Neuron (in vitro differentiated cells): ENCODE measurements around the gene JADE1.

Experiments
- H2AFZ ChIP-seq: one replicate; pipeline ENCODE4 v1.6.1; 2013; ENCODE audit warnings: low read depth, mild to moderate bottlenecking, inconsistent platforms, low read length, moderate library complexity
- H3K27me3 ChIP-seq: one replicate; pipeline ENCODE4 v1.6.1; 2013; ENCODE audit warnings: low read length; ENCODE audit not compliant: insufficient read depth
- H3K36me3 ChIP-seq: one replicate; pipeline ENCODE4 v1.6.1; 2013; ENCODE audit warnings: low read length; ENCODE audit not compliant: insufficient read depth
- H3K4me1 ChIP-seq: one replicate; pipeline ENCODE4 v1.6.1; 2013; ENCODE audit warnings: low read length; ENCODE audit not compliant: insufficient read depth
- H3K4me3 ChIP-seq: 2 replicates; pipeline ENCODE4 v1.5.1; 2013; ENCODE audit warnings: mild to moderate bottlenecking, low read length, moderate library complexity
- H3K9me3 ChIP-seq: one replicate; pipeline ENCODE4 v1.6.1; 2013; ENCODE audit warnings: low read length

Gene JADE1

GRCh38 chr4:128879283-128879682 lies 69.8 kb downstream of the JADE1 start:
- Histone ChIP-seq H3K4me3 (no peak overlapping the region), H3K9me3 (no peaks in the 10 kb centered on the region)

GRCh38 chr4:128879971-128880370 lies 70.5 kb downstream of the JADE1 start:
- H3K4me1 ChIP-seq, result no peaks in the 10 kb centered on the region
- no peaks in the 10 kb centered on the region for H3K36me3 ChIP-seq
- no peak overlapping the region for H3K4me3 ChIP-seq
- H3K9me3 ChIP-seq, result no peaks in the 10 kb centered on the region
- no peak overlapping the region for H2AFZ ChIP-seq
- H3K27me3 ChIP-seq, result no peaks in the 10 kb centered on the region

More at GRCh38 chr4:128879283-128879682, 69.8 kb downstream of the JADE1 start:
- Histone ChIP-seq H3K4me1 (no peaks in the 10 kb centered on the region), H3K27me3 (no peaks in the 10 kb centered on the region), H3K36me3 (no peaks in the 10 kb centered on the region), H2AFZ (no peak overlapping the region)

- H3K27me3 ChIP-seq, result no peaks in the 10 kb centered on the region
- H3K36me3 ChIP-seq, result no peaks in the 10 kb centered on the region
- no peak overlapping the region for H2AFZ ChIP-seq
- no peaks in the 10 kb centered on the region for H3K4me1 ChIP-seq
- no peak overlapping the region for H3K4me3 ChIP-seq
- no peaks in the 10 kb centered on the region for H3K9me3 ChIP-seq
Measured at GRCh38 chr4:128880662-128881061, 71.2 kb downstream of the JADE1 start.

- H2AFZ ChIP-seq, result no peak overlapping the region
- H3K4me1 ChIP-seq, result no peaks in the 10 kb centered on the region
- H3K9me3 ChIP-seq, result no peaks in the 10 kb centered on the region
- no peaks in the 10 kb centered on the region for H3K27me3 ChIP-seq
- no peak overlapping the region for H3K4me3 ChIP-seq
- no peaks in the 10 kb centered on the region for H3K36me3 ChIP-seq
Measured at GRCh38 chr4:128904821-128905220, 95.3 kb downstream of the JADE1 start.

GRCh38 chr4:128906581-128906980 lies 97.1 kb downstream of the JADE1 start:
- Histone ChIP-seq H3K27me3 (no peaks in the 10 kb centered on the region), H3K9me3 (no peaks in the 10 kb centered on the region), H3K36me3 (no peaks in the 10 kb centered on the region), H3K4me1 (no peaks in the 10 kb centered on the region), H2AFZ (no peak overlapping the region), H3K4me3 (no peak overlapping the region)

- Histone ChIP-seq H3K36me3 (no peaks in the 10 kb centered on the region), H3K9me3 (no peaks in the 10 kb centered on the region), H3K27me3 (no peaks in the 10 kb centered on the region), H3K4me1 (no peaks in the 10 kb centered on the region), H3K4me3 (no peak overlapping the region), H2AFZ (no peak overlapping the region)
Measured at GRCh38 chr4:128907981-128908380, 98.5 kb downstream of the JADE1 start.

GRCh38 chr4:128908735-128909134 lies 99.2 kb downstream of the JADE1 start:
- H3K4me3 ChIP-seq, result no peak overlapping the region
- no peaks in the 10 kb centered on the region for H3K36me3 ChIP-seq
- no peaks in the 10 kb centered on the region for H3K4me1 ChIP-seq
- no peak overlapping the region for H2AFZ ChIP-seq
- H3K9me3 ChIP-seq, result no peaks in the 10 kb centered on the region
- H3K27me3 ChIP-seq, result no peaks in the 10 kb centered on the region

- no peak overlapping the region for H2AFZ ChIP-seq
- no peaks in the 10 kb centered on the region for H3K36me3 ChIP-seq
- H3K4me3 ChIP-seq, result no peak overlapping the region
- H3K9me3 ChIP-seq, result no peaks in the 10 kb centered on the region
- H3K27me3 ChIP-seq, result no peaks in the 10 kb centered on the region
- no peaks in the 10 kb centered on the region for H3K4me1 ChIP-seq
Measured at GRCh38 chr4:128913228-128913627, 103.7 kb downstream of the JADE1 start.

- H3K4me1 ChIP-seq, result no peaks in the 10 kb centered on the region
- no peak overlapping the region for H2AFZ ChIP-seq
- no peaks in the 10 kb centered on the region for H3K27me3 ChIP-seq
- H3K36me3 ChIP-seq, result no peaks in the 10 kb centered on the region
- H3K4me3 ChIP-seq, result no peak overlapping the region
- no peaks in the 10 kb centered on the region for H3K9me3 ChIP-seq
Measured at GRCh38 chr4:128915544-128915943, 106.0 kb downstream of the JADE1 start.

GRCh38 chr4:128916832-128917231 lies 107.3 kb downstream of the JADE1 start:
- Histone ChIP-seq H3K4me3 (no peak overlapping the region), H3K36me3 (no peaks in the 10 kb centered on the region), H3K27me3 (no peaks in the 10 kb centered on the region), H3K9me3 (no peaks in the 10 kb centered on the region), H3K4me1 (no peaks in the 10 kb centered on the region), H2AFZ (no peak overlapping the region)

GRCh38 chr4:128917781-128918180 lies 108.3 kb downstream of the JADE1 start:
- Histone ChIP-seq H3K27me3 (no peaks in the 10 kb centered on the region), H3K4me3 (no peak overlapping the region), H3K9me3 (no peaks in the 10 kb centered on the region), H2AFZ (no peak overlapping the region), H3K36me3 (no peaks in the 10 kb centered on the region), H3K4me1 (no peaks in the 10 kb centered on the region)

- Histone ChIP-seq H3K27me3 (no peaks in the 10 kb centered on the region), H3K4me3 (no peak overlapping the region), H3K9me3 (no peaks in the 10 kb centered on the region), H2AFZ (no peak overlapping the region), H3K4me1 (no peaks in the 10 kb centered on the region), H3K36me3 (no peaks in the 10 kb centered on the region)
Measured at GRCh38 chr4:128921954-128922353, 112.5 kb downstream of the JADE1 start.
